HEK293 (cell line): ENCODE results near the gene PLCH2.

Experiments used
- CTCF ChIA-PET: fragments of 350-600 bp; formaldehyde crosslinking; extraction: SDS; loops from one replicate; lab custom pipeline; 2021; ENCODE audit warnings: antibody characterized with exemption; lab: Yijun Ruan, JAX
- POLR2A ChIA-PET: fragments of 300-600 bp; formaldehyde crosslinking; extraction: SDS; loops from one replicate; lab custom pipeline; 2020; ENCODE audit warnings: antibody characterized with exemption, inconsistent platforms; lab: Yijun Ruan, JAX
- H3K27ac ChIP-seq: fragments of 200-500 bp; sonication (Bioruptor generic); 2 replicates; pipeline ENCODE4 v1.5.1; 2014; ENCODE audit warnings: low read depth, low read length, control low read depth, inconsistent platforms; ENCODE audit errors: extremely low read depth
- H3K36me3 ChIP-seq, 2 experiments: fragments of 200-500 bp in 1 of 2; sonication (Bioruptor generic) in 1 of 2; 1 replicate in 1 of 2; 2 replicates in 1 of 2; pipeline ENCODE4 v1.5.1; 2014 to 2017; ENCODE audit warnings: inconsistent platforms in 2 of 2, low read length in 2 of 2; ENCODE audit not compliant: control insufficient read depth in 2 of 2, insufficient read depth in 1 of 2
- H3K4me1 ChIP-seq: fragments of 200-500 bp; sonication (Bioruptor generic); 2 replicates; pipeline ENCODE4 v1.5.1; 2014; ENCODE audit warnings: mild to moderate bottlenecking, low read length, inconsistent platforms; ENCODE audit not compliant: control insufficient read depth, insufficient read depth
- H3K4me3 ChIP-seq: 2 replicates; pipeline ENCODE4 v1.5.1; 2011; ENCODE audit warnings: low read depth, mild to moderate bottlenecking, control low read depth, low read length, moderate library complexity
- H3K9me3 ChIP-seq: fragments of 200-500 bp; sonication (Bioruptor generic); 2 replicates; pipeline ENCODE4 v1.5.1; 2014; ENCODE audit warnings: low read depth, low read length, inconsistent platforms; ENCODE audit not compliant: control insufficient read depth, insufficient read depth
- BCL6B ChIP-seq: fragments of 450-650 bp; formaldehyde crosslinking; IDR thresholded peaks from 2 replicates; pipeline ENCODE4 v1.5.1; 2017; ENCODE audit warnings: missing biosample characterization, missing genetic modification characterization
- KLF1 ChIP-seq: fragments of 450-650 bp; formaldehyde crosslinking; IDR thresholded peaks from 2 replicates; pipeline ENCODE4 v1.5.1; 2016; ENCODE audit warnings: missing biosample characterization, missing genetic modification characterization
- OSR2 ChIP-seq: fragments of 450-650 bp; formaldehyde crosslinking; IDR thresholded peaks from 2 replicates; pipeline ENCODE4 v1.5.1; 2016; ENCODE audit warnings: missing biosample characterization, missing genetic modification characterization
- REPIN1 ChIP-seq: fragments of 450-650 bp; formaldehyde crosslinking; IDR thresholded peaks from 2 replicates; pipeline ENCODE4 v1.5.1; 2017; ENCODE audit warnings: missing biosample characterization, missing genetic modification characterization, low read depth
- SETDB1 ChIP-seq: IDR thresholded peaks from one replicate; pipeline ENCODE4 v1.6.1; 2017; ENCODE audit warnings: mild to moderate bottlenecking, low read length, moderate library complexity, mixed read lengths; ENCODE audit not compliant: insufficient read length
- WT1 ChIP-seq: fragments of 450-650 bp; formaldehyde crosslinking; IDR thresholded peaks from 2 replicates; pipeline ENCODE4 v1.5.1; 2016; ENCODE audit warnings: missing biosample characterization, missing genetic modification characterization
- ZNF10 ChIP-seq: fragments of 450-650 bp; formaldehyde crosslinking; IDR thresholded peaks from 2 replicates; pipeline ENCODE4 v1.5.1; 2017; ENCODE audit warnings: missing biosample characterization, missing genetic modification characterization
- ZNF121 ChIP-seq: fragments of 450-650 bp; formaldehyde crosslinking; IDR thresholded peaks from 2 replicates; pipeline ENCODE4 v1.5.1; 2016; ENCODE audit warnings: missing biosample characterization, missing genetic modification characterization
- ZNF175 ChIP-seq: fragments of 450-650 bp; formaldehyde crosslinking; IDR thresholded peaks from 2 replicates; pipeline ENCODE4 v1.5.1; 2016; ENCODE audit warnings: missing biosample characterization, missing genetic modification characterization
- ZNF19 ChIP-seq: fragments of 450-650 bp; formaldehyde crosslinking; IDR thresholded peaks from 2 replicates; pipeline ENCODE4; 2016; ENCODE audit warnings: missing biosample characterization, missing genetic modification characterization, low read depth
- ZNF202 ChIP-seq: fragments of 450-650 bp; formaldehyde crosslinking; IDR thresholded peaks from 2 replicates; pipeline ENCODE4 v1.5.1; 2016; ENCODE audit warnings: missing biosample characterization, missing genetic modification characterization, borderline replicate concordance
- ZNF221 ChIP-seq: fragments of 450-650 bp; formaldehyde crosslinking; IDR thresholded peaks from 2 replicates; pipeline ENCODE4 v1.5.1; 2017; ENCODE audit warnings: missing biosample characterization, missing genetic modification characterization, borderline replicate concordance
- ZNF239 ChIP-seq: fragments of 450-650 bp; formaldehyde crosslinking; IDR thresholded peaks from 2 replicates; pipeline ENCODE4 v1.5.1; 2016; ENCODE audit warnings: missing biosample characterization, missing genetic modification characterization
- ZNF280D ChIP-seq: fragments of 450-650 bp; formaldehyde crosslinking; IDR thresholded peaks from 2 replicates; pipeline ENCODE4 v1.5.1; 2016; ENCODE audit warnings: missing biosample characterization, missing genetic modification characterization
- ZNF404 ChIP-seq: fragments of 450-650 bp; formaldehyde crosslinking; IDR thresholded peaks from 2 replicates; pipeline ENCODE4 v1.5.1; 2017; ENCODE audit warnings: missing biosample characterization, missing genetic modification characterization
- ZNF48 ChIP-seq: fragments of 450-650 bp; formaldehyde crosslinking; IDR thresholded peaks from 2 replicates; pipeline ENCODE4 v1.5.1; 2016; ENCODE audit warnings: missing biosample characterization, missing genetic modification characterization
- ZNF510 ChIP-seq: fragments of 450-650 bp; formaldehyde crosslinking; IDR thresholded peaks from 2 replicates; pipeline ENCODE4 v1.5.1; 2018; ENCODE audit warnings: mild to moderate bottlenecking, missing genetic modification characterization, missing biosample characterization; ENCODE audit not compliant: insufficient replicate concordance
- ZNF548 ChIP-seq: fragments of 450-650 bp; formaldehyde crosslinking; IDR thresholded peaks from 2 replicates; pipeline ENCODE4 v1.5.1; 2016; ENCODE audit warnings: missing biosample characterization, missing genetic modification characterization
- ZNF596 ChIP-seq: fragments of 450-650 bp; IDR thresholded peaks from 2 replicates; pipeline ENCODE4 v1.5.0; 2018; ENCODE audit warnings: missing biosample characterization, mild to moderate bottlenecking, missing genetic modification characterization, moderate library complexity
- ZNF600 ChIP-seq: fragments of 450-650 bp; formaldehyde crosslinking; IDR thresholded peaks from 2 replicates; pipeline ENCODE4 v1.5.1; 2016; ENCODE audit warnings: missing biosample characterization, missing genetic modification characterization
- ZNF629 ChIP-seq: fragments of 450-650 bp; formaldehyde crosslinking; IDR thresholded peaks from 2 replicates; pipeline ENCODE4 v1.5.1; 2017; ENCODE audit warnings: missing biosample characterization, missing genetic modification characterization
- ZNF645 ChIP-seq: fragments of 450-650 bp; formaldehyde crosslinking; IDR thresholded peaks from 2 replicates; pipeline ENCODE4; 2016; ENCODE audit warnings: missing biosample characterization, missing genetic modification characterization
- ZNF658 ChIP-seq: fragments of 450-650 bp; formaldehyde crosslinking; IDR thresholded peaks from 2 replicates; pipeline ENCODE4; 2016; ENCODE audit warnings: missing biosample characterization, missing genetic modification characterization
- ZNF670 ChIP-seq: fragments of 450-650 bp; formaldehyde crosslinking; IDR thresholded peaks from 2 replicates; pipeline ENCODE4 v1.5.1; 2016; ENCODE audit warnings: missing biosample characterization, missing genetic modification characterization, low read depth
- ZNF701 ChIP-seq: fragments of 450-650 bp; formaldehyde crosslinking; IDR thresholded peaks from 2 replicates; pipeline ENCODE4 v1.5.1; 2016; ENCODE audit warnings: missing biosample characterization, missing genetic modification characterization
- ZNF747 ChIP-seq: fragments of 450-650 bp; formaldehyde crosslinking; IDR thresholded peaks from 2 replicates; pipeline ENCODE4 v1.5.1; 2016; ENCODE audit warnings: missing biosample characterization, missing genetic modification characterization
- ZXDB ChIP-seq: fragments of 450-650 bp; formaldehyde crosslinking; IDR thresholded peaks from 2 replicates; pipeline ENCODE4 v1.5.1; 2016; ENCODE audit warnings: missing biosample characterization, missing genetic modification characterization
- TF ChIP-seq, protein P1 (sequence below): fragments of 450-650 bp; formaldehyde crosslinking; IDR thresholded peaks from 2 replicates; pipeline ENCODE4 v1.5.1; 2016; ENCODE audit warnings: missing biosample characterization, missing genetic modification characterization

The PLCH2 gene

DNA sequence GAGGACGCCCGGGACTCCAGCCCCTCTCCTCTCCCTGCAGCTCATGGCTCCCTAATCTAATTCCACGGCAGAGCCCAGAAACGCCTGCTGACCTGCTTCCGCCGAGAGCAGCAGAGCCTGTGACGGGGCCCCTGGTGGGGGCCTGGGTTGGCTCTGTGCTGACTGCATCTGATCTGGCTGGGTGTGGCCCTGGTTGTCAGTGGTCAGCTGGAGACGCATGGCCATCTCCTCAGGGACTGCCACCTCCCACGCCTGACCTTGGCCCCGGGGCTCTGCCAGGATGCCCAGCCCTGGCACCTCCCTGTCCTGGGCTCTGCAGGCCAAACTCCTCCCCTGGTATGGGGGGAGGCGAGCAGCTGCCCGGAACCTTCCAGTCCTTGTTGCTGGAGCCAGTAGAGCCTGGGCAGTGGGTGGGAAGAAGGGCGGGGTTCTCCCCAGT, 1.1 kb upstream of the PLCH2 start:
- H3K4me1 ChIP-seq = no peaks in the 10 kb centered on the region
- TF ChIP-seq REPIN1 (tag by site-specific recombination) (no peak), ZNF600 (tag by site-specific recombination) (peak; percentile 30; the same call in 1 of the 2 replicates)
- TF ChIP-seq, all 188 proteins: peak for 1
- Histone ChIP-seq H3K9me3 (no peaks in the 10 kb centered on the region), H3K4me3 (no peak overlapping the region), H3K27ac (no peak overlapping the region), H3K36me3 (no peaks in the 10 kb centered on the region)
- ChIA-PET POLR2A (no interaction called here), CTCF (no interaction called here)

DNA sequence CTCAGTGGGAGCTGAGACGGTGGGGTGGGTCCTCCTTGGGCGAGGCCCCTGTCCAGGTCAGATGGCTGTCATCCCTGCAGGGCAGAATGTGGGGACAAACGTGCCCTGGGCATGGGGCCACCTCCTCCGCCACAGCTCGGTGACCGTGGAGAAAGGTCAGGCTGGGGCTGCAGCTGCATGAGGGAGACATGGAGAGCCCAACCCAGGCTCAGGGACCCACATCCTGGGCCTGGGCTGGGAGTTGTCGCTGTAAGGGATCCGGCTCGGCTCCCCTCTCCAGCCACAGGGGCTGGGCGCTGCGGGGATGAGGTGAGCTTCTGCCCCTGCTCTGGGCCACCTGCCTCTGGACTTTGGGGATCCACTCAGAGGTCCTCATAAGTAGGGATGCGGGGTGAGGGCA, 518 bp upstream of the PLCH2 start:
- H3K9me3 ChIP-seq = no peaks in the 10 kb centered on the region
- TF ChIP-seq KLF1 (tag by site-specific recombination) (no peak), ZNF629 (tag by site-specific recombination) (no peak), ZNF19 (tag by site-specific recombination) (no peak), ZNF175 (tag by site-specific recombination) (no peak), ZNF121 (tag by site-specific recombination) (no peak), ZNF280D (no peak), ZNF645 (tag by site-specific recombination) (no peak), ZNF239 (tag by site-specific recombination) (no peak), ZNF701 (tag by site-specific recombination) (no peak), BCL6B (tag by site-specific recombination) (no peak), ZNF221 (no peak), ZNF10 (tag by site-specific recombination) (no peak), ZNF202 (tag by site-specific recombination) (no peak), ZNF658 (tag by site-specific recombination) (no peak)
- TF ChIP-seq, protein P1, sequence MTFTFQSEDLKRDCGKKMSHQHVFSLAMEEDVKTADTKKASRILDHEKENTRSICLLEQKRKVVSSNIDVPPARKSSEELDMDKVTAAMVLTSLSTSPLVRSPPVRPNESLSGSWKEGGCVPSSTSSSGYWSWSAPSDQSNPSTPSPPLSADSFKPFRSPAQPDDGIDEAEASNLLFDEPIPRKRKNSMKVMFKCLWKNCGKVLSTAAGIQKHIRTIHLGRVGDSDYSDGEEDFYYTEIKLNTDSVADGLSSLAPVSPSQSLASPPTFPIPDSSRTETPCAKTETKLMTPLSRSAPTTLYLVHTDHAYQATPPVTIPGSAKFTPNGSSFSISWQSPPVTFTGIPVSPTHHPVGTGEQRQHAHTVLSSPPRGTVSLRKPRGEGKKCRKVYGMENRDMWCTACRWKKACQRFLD = no peak
- no peaks in the 10 kb centered on the region for H3K36me3 ChIP-seq
- H3K27ac ChIP-seq = no peak overlapping the region
- ChIA-PET CTCF (no interaction called here), POLR2A (no interaction called here)
- H3K4me1 ChIP-seq = no peaks in the 10 kb centered on the region
- no peak overlapping the region for H3K4me3 ChIP-seq

GRCh38 chr1:2477309-2477708, 1.2 kb downstream of the PLCH2 start:
- no peaks in the 10 kb centered on the region for H3K36me3 ChIP-seq
- no peaks in the 10 kb centered on the region for H3K9me3 ChIP-seq
- H3K4me1 ChIP-seq = no peaks in the 10 kb centered on the region
- no peak overlapping the region for H3K4me3 ChIP-seq
- POLR2A ChIA-PET = no interaction called here
- H3K27ac ChIP-seq = no peak overlapping the region
- CTCF ChIA-PET = no interaction called here
- no peak for TF ChIP-seq WT1 (tag by site-specific recombination)
- no peak for TF ChIP-seq ZNF48 (tag by site-specific recombination)
- no peak for TF ChIP-seq ZNF548 (tag by site-specific recombination)
- no peak for TF ChIP-seq ZXDB (tag by site-specific recombination)
- TF ChIP-seq SETDB1 = no peak
- no peak for TF ChIP-seq ZNF596 (tag by site-specific recombination)
- no peak for TF ChIP-seq KLF1 (tag by site-specific recombination)
- no peak for TF ChIP-seq OSR2 (tag by site-specific recombination)
- no peak for TF ChIP-seq ZNF404 (tag by site-specific recombination)
- no peak for TF ChIP-seq ZNF510
- no peak for TF ChIP-seq ZNF747 (tag by site-specific recombination)
- TF ChIP-seq ZNF670 (tag by site-specific recombination) = no peak
